WTC11 (cell line): ENCODE data around the gene KCNMA1. TPM values are rescaled to one million over a fixed set of nuclear protein-coding genes. Genes with fewer than 3 reads are reported as not detected.

Experiments used
- ATAC-seq: fragments of 200-7000 bp; cut with Tn5 transposase; 2 replicates; pipeline ENCODE4 v1.10.0; 2021; ENCODE audit warnings: mild to moderate bottlenecking, moderate library complexity
- CTCF ChIA-PET: fragments of 300-600 bp; sonication (Branson Sonifier 250); formaldehyde crosslinking; loops from one replicate; lab custom pipeline; 2021; ENCODE audit warnings: antibody characterized with exemption; lab: Charles Lee
- POLR2A ChIA-PET: fragments of 350-600 bp; sonication (Branson Sonifier 250); formaldehyde crosslinking; loops from one replicate; lab custom pipeline; 2021; ENCODE audit warnings: antibody characterized with exemption; lab: Charles Lee
- DNase-seq: peaks from one replicate; pipeline ENCODE4 v3.0.0; 2021; ENCODE audit warnings: low spot score
- H3K27ac Mint-ChIP-seq: 2 replicates; pipeline ENCODE4 v1.8.0; 2021; ENCODE audit warnings: mixed read lengths
- H3K27me3 Mint-ChIP-seq: 2 replicates; pipeline ENCODE4 v1.8.0; 2021; ENCODE audit warnings: low read depth, mild to moderate bottlenecking, moderate library complexity, mixed read lengths
- H3K36me3 Mint-ChIP-seq: 2 replicates; pipeline ENCODE4 v1.8.0; 2021; ENCODE audit warnings: mixed read lengths
- H3K4me1 Mint-ChIP-seq: 2 replicates; pipeline ENCODE4 v1.8.0; 2022; ENCODE audit warnings: mixed read lengths
- H3K4me3 Mint-ChIP-seq: 2 replicates; pipeline ENCODE4 v1.8.0; 2021; ENCODE audit warnings: mild to moderate bottlenecking, moderate library complexity, mixed read lengths
- H3K9me3 Mint-ChIP-seq: 2 replicates; pipeline ENCODE4 v1.8.0; 2021; ENCODE audit warnings: mixed read lengths
- AR ChIP-seq: fragments of 250-450 bp; sonication (Bioruptor Pico); IDR thresholded peaks from 2 replicates; pipeline ENCODE4 v1.9.0; 2021; ENCODE audit warnings: mild to moderate bottlenecking
- ARID4B ChIP-seq: sonication (generic); formaldehyde crosslinking; IDR thresholded peaks from 2 replicates; pipeline ENCODE4 v1.8.0; 2023; ENCODE audit warnings: missing genetic modification reagents, mild to moderate bottlenecking, borderline replicate concordance
- ATF3 ChIP-seq: sonication (generic); formaldehyde crosslinking; conservative IDR thresholded peaks from 2 replicates; pipeline ENCODE4 v1.8.1; 2022; ENCODE audit warnings: mild to moderate bottlenecking, missing genetic modification reagents
- CTCF ChIP-seq: fragments of 200-600 bp; IDR thresholded peaks from 2 replicates; pipeline ENCODE4 v1.8.0; 2022; ENCODE audit warnings: antibody characterized with exemption
- E2F4 ChIP-seq: sonication (generic); formaldehyde crosslinking; IDR thresholded peaks from 2 replicates; pipeline ENCODE4 v1.8.1; 2022; ENCODE audit warnings: low read depth, mild to moderate bottlenecking, moderate library complexity, missing genetic modification reagents, borderline replicate concordance
- EMX1 ChIP-seq: fragments of 250-450 bp; sonication (Bioruptor Pico); IDR thresholded peaks from 2 replicates; pipeline ENCODE4 v1.8.0; 2021; ENCODE audit warnings: mild to moderate bottlenecking
- ETV6 ChIP-seq: sonication (generic); formaldehyde crosslinking; IDR thresholded peaks from 2 replicates; pipeline ENCODE4 v1.8.1; 2022; ENCODE audit warnings: mild to moderate bottlenecking, missing genetic modification reagents
- FOXP1 ChIP-seq: sonication (generic); formaldehyde crosslinking; IDR thresholded peaks from 2 replicates; pipeline ENCODE4 v1.8.0; 2022; ENCODE audit warnings: missing genetic modification reagents, mild to moderate bottlenecking, moderate library complexity, borderline replicate concordance
- GRHL2 ChIP-seq: fragments of 250-450 bp; sonication (Bioruptor Pico); IDR thresholded peaks from 2 replicates; pipeline ENCODE4 v1.8.0; 2022; ENCODE audit warnings: mild to moderate bottlenecking, moderate library complexity; ENCODE audit not compliant: insufficient replicate concordance, severe bottlenecking
- HMGA2 ChIP-seq: fragments of 250-450 bp; sonication (Bioruptor Pico); IDR thresholded peaks from 2 replicates; pipeline ENCODE4 v1.4.0; 2021; ENCODE audit warnings: mild to moderate bottlenecking, moderate library complexity
- OVOL2 ChIP-seq: fragments of 250-450 bp; sonication (Bioruptor Pico); IDR thresholded peaks from 2 replicates; pipeline ENCODE4 v1.9.0; 2021; ENCODE audit warnings: mild to moderate bottlenecking, borderline replicate concordance
- STAT6 ChIP-seq: sonication (generic); formaldehyde crosslinking; conservative IDR thresholded peaks from 2 replicates; pipeline ENCODE4 v1.8.1; 2023; ENCODE audit warnings: mild to moderate bottlenecking, low read depth, missing genetic modification reagents, moderate library complexity
- USF1 ChIP-seq: sonication (generic); formaldehyde crosslinking; IDR thresholded peaks from 2 replicates; pipeline ENCODE4 v1.8.0; 2022; ENCODE audit warnings: mild to moderate bottlenecking, missing genetic modification reagents
- ZBTB43 ChIP-seq: sonication (generic); formaldehyde crosslinking; IDR thresholded peaks from 2 replicates; pipeline ENCODE4 v1.8.1; 2023; ENCODE audit warnings: mild to moderate bottlenecking, missing genetic modification reagents
- ZMAT4 ChIP-seq: fragments of 250-450 bp; sonication (Bioruptor Pico); IDR thresholded peaks from 2 replicates; pipeline ENCODE4 v1.9.0; 2021; ENCODE audit warnings: mild to moderate bottlenecking
- total RNA-seq: library from RNA; stranded (reverse); gene quantifications from 3 replicates; pipeline ENCODE4 v1.2.3, GENCODE V29; 2021

KCNMA1 gene
- total RNA-seq, 1 experiment from 2014 or later = 7.3 TPM

- TF ChIP-seq STAT6 (CRISPR knock-in tag) (no peak), EMX1 (CRISPR knock-in tag) (no peak), ETV6 (no peak), ATF3 (no peak), ZMAT4 (CRISPR knock-in tag) (no peak), GRHL2 (CRISPR knock-in tag) (no peak), E2F4 (CRISPR knock-in tag) (no peak), ARID4B (CRISPR knock-in tag) (no peak)
Measured at GRCh38 chr10:77411805-77412204, 225.8 kb downstream of the KCNMA1 start (continued).

GRCh38 chr10:77410523-77410922 is 227.1 kb downstream of the KCNMA1 start:
- Mint-ChIP-seq H3K27me3 (no peaks in the 10 kb centered on the region), H3K4me3 (no peak overlapping the region), H3K36me3 (no peaks in the 10 kb centered on the region), H3K27ac (no peak overlapping the region), H3K9me3 (no peaks in the 10 kb centered on the region), H3K4me1 (peaks cover 8% of the 10 kb centered on the region)
- POLR2A ChIA-PET = no interaction called here
- CTCF ChIA-PET = interaction anchor here (0.6 to 2.3 kb wide), 3 partner anchors 18 to 239 kb away, joined by 3 to 8 read pairs (median 5); no protein-coding TSS in a partner anchor
- no peak for ATAC-seq
- DNase-seq = no peak
- TF ChIP-seq ZBTB43 (no peak), USF1 (CRISPR knock-in tag) (no peak), EMX1 (CRISPR knock-in tag) (no peak), FOXP1 (CRISPR knock-in tag) (no peak), HMGA2 (CRISPR knock-in tag) (no peak), OVOL2 (CRISPR knock-in tag) (no peak), AR (no peak), CTCF (no peak)
